HG03175 (cell line): ENCODE data around the gene HPF1.
"Not testable (repeated sequence)": the region's sequence is repeated elsewhere in the genome, so short reads cannot be mapped to it uniquely, and the experiment has no call there.

Experiments used
- ATAC-seq: cut with Tn5 transposase; IDR thresholded peaks from one replicate; pipeline ENCODE4 v1.9.1; 2021; ENCODE audit warnings: mild to moderate bottlenecking, moderate library complexity; ENCODE audit not compliant: unreplicated experiment

Gene HPF1

GRCh38 chr4:169741569-169741968 is 16.2 kb downstream of the HPF1 start:
- ATAC-seq: no peak

- not testable (repeated sequence) for ATAC-seq
Observed at GRCh38 chr4:169738604-169739003, 19.1 kb downstream of the HPF1 start.

GRCh38 chr4:169730564-169730963 is 27.2 kb downstream of the HPF1 start:
- no peak for ATAC-seq

GRCh38 chr4:169727616-169728015 is 30.1 kb downstream of the HPF1 start:
- no peak for ATAC-seq

DNA sequence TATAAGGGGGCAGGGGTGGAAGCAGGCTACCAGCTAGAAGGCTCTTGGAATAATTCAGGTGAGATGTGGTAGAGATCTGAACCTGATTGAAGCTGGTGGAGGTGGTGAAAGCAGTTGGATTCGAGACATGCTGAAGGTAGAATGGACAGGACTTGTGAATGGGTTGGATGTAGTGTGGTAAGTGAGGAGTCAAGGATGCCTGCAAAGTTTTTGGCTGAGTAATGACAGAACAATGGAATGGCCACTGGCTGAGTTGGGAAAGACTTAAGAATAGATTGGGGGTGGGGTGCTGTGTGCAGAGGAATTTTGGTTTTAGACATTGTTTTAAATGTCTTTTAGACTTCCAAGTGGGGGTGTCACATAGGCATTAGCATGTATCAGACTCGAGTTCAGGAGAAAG is 33.5 kb downstream of the HPF1 start:
- ATAC-seq: no peak

- no peak for ATAC-seq
Observed at GRCh38 chr4:169723207-169723965, 34.4 kb downstream of the HPF1 start.

- no peak for ATAC-seq
Observed at GRCh38 chr4:169720529-169720928, 37.2 kb downstream of the HPF1 start.

DNA sequence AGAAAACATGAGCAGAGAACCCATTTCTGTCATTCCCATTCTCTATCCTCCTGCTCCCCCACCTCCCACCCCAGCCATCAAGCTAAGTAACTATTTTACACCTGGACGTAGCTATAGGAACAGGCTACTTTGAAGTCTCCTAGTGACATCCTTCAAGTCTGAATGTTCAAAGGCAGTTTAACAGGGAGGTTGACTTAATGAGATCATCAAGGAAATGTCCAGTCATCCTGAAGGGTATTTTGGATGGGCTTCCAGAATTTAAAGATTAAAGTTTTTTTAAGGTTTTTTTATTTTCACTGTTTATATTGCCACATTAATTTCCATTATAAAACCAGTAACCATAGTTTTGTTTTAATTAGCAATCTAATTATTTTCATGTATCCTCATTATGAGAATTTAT is 41.1 kb downstream of the HPF1 start:
- ATAC-seq: no peak

- ATAC-seq: no peak
Observed at GRCh38 chr4:169715826-169716225, 41.9 kb downstream of the HPF1 start.

DNA sequence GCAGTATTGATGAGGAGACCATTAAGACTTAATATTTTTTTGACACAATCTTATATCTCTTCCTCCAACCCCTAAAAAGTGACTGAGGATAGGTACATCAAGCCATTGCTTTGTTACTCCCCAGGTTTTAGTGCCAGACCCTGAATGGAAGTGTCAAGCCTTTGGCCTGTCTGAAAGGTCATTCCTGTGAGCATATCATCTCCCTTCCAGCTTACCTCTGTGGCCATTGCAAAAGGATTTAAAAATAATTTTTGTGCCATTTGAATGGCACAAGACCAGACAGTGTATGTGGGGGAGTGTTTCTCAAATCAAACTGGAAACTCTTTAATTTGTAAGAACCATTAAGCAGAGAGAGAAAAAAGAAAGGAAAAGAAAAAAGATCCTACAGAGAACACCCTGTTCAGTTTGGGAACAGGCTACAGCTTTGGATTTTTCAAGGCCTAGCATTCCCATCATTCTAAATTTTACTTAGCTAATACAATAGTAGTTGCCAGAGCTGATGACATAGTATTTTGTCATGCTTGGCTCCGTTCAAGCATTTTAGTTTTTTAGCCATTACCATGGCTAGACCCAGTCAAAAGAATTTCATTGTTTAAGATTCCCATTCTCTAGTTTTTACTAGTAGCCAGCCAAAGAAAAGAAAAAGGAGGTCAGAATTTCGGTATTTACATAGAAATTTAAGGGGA is 49.6 kb downstream of the HPF1 start:
- ATAC-seq: no peak

DNA sequence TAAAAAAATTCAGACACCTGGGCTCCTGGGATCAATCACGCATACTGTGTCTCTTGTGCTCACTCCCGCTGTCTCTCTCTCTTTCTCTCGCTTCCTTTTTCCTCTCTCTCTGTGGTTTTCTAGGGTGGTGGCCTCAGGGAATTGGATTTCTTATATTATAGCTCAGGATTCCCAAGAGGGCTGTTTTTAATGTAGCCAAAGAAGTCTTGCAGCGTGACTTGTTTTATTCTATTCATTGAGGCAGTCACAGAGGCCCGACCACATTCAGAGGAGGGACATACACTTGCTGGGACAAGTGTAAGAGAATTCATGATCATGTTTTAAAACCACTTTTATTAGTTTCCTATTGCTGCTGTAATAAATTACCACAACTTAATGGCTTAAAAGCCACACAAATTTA is 59.4 kb downstream of the HPF1 start:
- ATAC-seq: no peak

- ATAC-seq: no peak
Observed at GRCh38 chr4:169690787-169691186, 67.0 kb downstream of the HPF1 start.

GRCh38 chr4:169689681-169690080 is 68.1 kb downstream of the HPF1 start:
- no peak for ATAC-seq

- ATAC-seq: no peak
Observed at GRCh38 chr4:169682372-169683047, 75.2 kb downstream of the HPF1 start.
